ENCODE data around the gene SIRT7.

SIRT7 gene

GRCh38 chr17:81884520-81884919 lies 33.5 kb downstream of the SIRT7 start:
- DNase-seq, result no peak

GRCh38 chr17:81879121-81879520 lies 38.9 kb downstream of the SIRT7 start:
- DNase-seq, result no peak

GRCh38 chr17:81878294-81878693 lies 39.7 kb downstream of the SIRT7 start:
- no peak for DNase-seq

- DNase-seq, result no peak
Observed at GRCh38 chr17:81877569-81877968, 40.4 kb downstream of the SIRT7 start.

- DNase-seq, result peak; percentile 58
Observed at GRCh38 chr17:81871387-81872230, 46.4 kb downstream of the SIRT7 start.

- DNase-seq, result no peak
Observed at GRCh38 chr17:81870981-81871386, 47.0 kb downstream of the SIRT7 start, which contains the start of gene ARHGDIA. Gene ARHGDIA, minus strand, starts transcription at chr17:81871337. Its CDS starts 1,407 bp downstream, at chr17:81869930.

- no peak for DNase-seq
Observed at GRCh38 chr17:81870131-81870980, 47.6 kb downstream of the SIRT7 start.

- DNase-seq, result no peak
Observed at GRCh38 chr17:81869221-81870130, 48.5 kb downstream of the SIRT7 start.

- no peak for DNase-seq
Observed at GRCh38 chr17:81868674-81869220, 49.2 kb downstream of the SIRT7 start.

- DNase-seq, result no peak
Observed at GRCh38 chr17:81867991-81868673, 49.8 kb downstream of the SIRT7 start.

GRCh38 chr17:81867170-81867990 lies 50.6 kb downstream of the SIRT7 start:
- no peak for DNase-seq

- no peak for DNase-seq
Observed at GRCh38 chr17:81866440-81867169, 51.4 kb downstream of the SIRT7 start.

GRCh38 chr17:81865733-81866439 lies 52.1 kb downstream of the SIRT7 start:
- no peak for DNase-seq

GRCh38 chr17:81865358-81865732 lies 52.6 kb downstream of the SIRT7 start:
- DNase-seq, result no peak

GRCh38 chr17:81863833-81864768 lies 53.9 kb downstream of the SIRT7 start:
- no peak for DNase-seq

- DNase-seq, result no peak
Observed at GRCh38 chr17:81863123-81863675, 54.8 kb downstream of the SIRT7 start.

Data from NCI-H1048 (cell line).